Activated CD4-positive, alpha-beta T cell treated with anti-CD3 and anti-CD28 coated beads, Interleukin-2, Interleukin-4, amounts not matched to agents 100 ng/mL and 50 ng/mL, durations not matched to agents 16 hours and 8 hours (primary cell): ENCODE results near the gene BCAS1.

ENCODE experiments used
- DNase-seq: peaks from one replicate; pipeline ENCODE4 v3.0.0-alpha.2; 2020; ENCODE audit warnings: low spot score

The BCAS1 gene

DNA sequence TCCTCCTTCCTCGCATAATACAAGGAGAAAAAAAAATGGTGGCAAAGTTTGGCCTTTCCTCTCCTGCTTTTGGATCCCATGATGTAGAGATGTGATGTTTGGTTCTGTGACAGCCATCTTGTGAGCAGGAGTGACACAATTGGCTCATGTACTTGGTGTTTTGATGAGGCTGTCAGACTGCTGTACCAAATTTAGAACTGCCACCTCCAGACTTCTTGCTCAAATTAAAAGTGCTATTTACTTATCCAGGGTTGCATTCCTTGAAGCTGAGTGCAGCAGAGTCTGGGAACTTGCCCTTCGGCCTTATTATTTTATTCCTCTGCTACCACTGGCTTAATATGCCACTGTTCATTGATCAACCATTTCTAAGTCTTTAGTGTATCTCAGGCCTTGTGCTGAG, 21.9 kb downstream of the BCAS1 start:
- no peak for DNase-seq

DNA sequence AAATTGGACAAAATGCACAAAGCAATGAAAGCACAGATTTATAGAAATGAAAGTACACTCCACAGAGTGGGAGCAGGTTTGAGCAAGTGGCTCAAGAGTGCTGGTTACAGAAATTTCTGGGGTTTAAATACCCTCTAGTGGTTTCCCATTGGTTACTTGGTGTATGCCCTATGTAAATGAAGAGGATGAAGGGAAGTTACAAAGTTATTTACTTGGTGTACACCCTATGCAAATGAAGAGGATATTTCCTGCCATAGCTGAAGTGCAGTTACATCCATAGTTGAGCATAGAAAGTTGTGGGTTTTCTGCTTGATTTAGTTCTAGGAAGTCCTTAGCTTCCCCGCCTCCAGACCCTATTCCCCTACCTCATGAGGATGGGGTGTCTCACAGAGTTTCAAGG, 22.7 kb downstream of the BCAS1 start:
- no peak for DNase-seq

DNA sequence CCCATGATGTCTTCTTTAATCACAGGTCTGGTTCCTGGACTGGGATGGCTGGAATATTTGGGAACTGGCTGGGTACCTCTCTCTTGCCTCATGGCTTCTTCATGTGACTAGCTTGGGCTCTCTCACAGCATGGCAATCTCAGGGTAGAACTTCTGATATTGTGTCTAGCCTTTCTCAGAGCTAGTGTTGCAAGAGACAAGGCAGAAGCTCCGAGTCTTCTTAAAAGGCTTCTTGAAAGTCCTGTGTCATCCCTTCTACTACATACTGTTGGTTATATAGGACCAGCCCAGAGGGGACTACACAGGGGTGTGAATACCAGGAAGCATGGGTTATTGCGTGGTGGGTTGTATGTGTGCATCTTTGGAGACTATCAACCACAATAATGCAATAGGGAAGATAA, 23.3 kb downstream of the BCAS1 start:
- DNase-seq = no peak

DNA sequence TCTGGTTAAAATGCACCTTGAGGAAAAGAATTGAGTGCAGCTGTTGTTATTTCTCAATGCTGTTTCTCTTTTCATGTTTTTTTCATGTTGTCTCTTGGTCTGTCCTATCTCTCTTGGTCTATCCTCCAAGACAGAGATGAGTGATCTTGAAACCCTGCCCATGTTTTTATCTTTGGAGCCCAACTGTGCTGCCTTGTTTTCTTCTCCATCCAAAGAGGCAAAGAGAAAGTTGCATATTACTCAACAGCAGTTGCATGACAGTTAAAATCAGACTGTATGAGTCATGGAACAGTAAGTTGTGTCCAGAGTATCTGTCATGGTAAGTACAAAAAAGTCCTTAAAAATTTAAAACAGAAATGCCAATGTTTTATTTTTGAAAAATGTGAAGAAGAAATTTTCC, 26.2 kb downstream of the BCAS1 start:
- DNase-seq = peak; percentile 87

DNA sequence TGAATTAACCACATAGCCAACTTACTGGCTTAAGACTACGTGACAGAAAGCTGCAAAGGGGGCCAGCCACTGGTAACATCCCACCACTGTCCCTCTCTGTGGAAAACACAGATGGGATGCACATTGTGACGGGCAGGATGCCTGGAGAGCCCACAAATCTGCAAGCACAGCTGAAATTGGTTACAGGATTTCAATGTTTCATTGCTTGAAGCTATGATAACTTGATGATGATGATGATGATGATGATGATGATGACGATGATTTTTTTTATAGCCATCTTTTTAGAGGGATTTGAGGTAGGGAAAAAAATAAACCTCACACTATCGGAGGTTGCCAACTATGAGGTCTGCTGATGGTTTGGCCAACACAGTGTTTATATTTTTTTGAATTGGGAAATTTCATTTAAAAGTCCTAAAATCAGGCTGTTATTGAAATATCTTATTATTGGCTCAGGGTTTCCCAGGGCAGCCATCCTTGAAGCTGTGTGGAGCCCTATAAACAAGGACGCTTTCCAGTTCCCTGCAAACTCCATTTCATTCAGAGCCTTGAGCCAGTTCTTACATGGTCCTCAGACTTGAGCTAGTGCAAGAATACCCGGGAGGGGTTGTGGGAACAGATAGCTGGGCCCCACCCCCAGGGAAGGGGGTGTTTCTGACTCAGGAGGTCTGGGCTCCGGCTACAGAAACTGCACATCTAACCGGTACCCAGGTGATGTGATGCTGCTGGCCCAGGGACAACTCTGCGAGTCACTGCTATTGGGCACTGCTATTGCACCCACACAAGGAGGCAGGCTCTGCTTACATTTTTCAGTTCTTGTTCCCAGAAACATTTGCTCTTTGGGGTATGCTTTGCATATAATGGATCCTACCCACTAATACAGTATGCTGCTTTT, 27.1 kb downstream of the BCAS1 start:
- no peak for DNase-seq

DNA sequence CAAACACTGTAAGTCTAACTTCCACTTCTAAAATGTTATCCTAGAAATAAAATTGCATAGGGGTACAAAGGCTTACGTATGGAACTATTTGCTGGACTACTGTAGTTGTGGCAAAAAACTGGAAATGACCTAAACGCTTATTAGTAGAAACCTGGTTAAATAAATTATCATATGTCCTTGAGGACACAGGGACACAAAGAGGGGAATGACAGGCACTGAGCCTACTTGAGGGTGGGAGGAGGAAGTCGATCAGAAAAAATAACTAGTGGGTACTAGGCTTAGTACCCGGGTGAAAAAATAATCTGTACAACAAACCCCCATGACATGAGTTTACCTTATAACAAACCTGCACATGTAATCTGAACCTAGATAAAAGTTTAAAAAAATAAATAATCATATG, 28.4 kb downstream of the BCAS1 start:
- DNase-seq = no peak

DNA sequence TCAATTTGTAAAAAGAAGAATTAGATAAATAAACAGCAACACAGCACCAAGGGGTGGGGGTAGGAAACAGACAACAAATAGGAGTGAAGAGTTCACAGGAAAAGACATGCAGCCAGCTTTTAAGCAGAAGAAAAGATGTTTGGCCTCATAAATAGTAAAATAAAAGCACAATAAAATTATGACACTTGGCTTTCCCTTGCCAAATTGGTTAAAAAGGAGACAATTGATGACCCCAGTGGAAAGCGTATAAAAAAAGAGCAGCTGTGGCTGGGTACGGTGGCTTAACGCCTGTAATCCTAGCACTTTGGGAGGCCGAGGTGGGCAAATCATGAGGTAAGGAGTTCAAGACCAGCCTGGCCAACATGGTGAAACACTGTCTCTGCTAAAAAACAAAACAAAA, 29.1 kb downstream of the BCAS1 start:
- no peak for DNase-seq

DNA sequence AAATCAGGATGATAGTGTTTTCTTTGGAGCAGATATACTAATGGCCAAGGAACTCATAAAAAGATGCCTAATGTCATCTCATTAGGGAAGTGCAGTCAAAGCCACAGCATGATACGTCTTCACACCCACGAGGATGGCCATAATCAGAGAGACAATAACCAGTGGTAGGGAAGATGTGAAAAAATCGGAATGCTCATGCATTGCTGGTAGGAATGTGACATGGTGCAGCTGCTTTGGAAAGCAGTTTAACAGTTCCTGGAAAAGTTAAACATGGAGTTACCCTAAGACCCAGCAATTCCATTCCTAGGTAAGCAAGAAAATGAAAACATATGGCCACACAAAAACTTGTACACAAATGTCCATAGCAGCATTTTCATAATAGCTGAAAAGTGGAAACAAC, 29.9 kb downstream of the BCAS1 start:
- no peak for DNase-seq

DNA sequence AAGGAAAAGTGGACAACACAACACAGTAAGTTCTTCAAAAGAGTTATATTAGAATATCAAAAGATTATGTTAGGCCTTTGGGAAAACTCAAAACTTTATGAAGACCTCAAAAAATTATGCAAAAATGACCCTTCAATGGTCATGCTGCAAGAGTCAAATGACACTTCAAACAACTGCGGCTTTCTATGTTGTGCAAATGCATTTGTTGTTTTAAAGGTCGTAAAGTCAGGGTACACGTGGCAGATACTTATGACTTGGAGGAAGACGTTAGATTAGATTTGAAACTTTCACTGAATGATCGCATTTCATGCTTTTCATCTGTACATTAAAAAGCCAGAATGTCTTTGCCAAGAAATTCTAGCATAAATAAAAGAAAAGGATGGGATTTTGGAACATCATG, 31.4 kb downstream of the BCAS1 start:
- DNase-seq = no peak

DNA sequence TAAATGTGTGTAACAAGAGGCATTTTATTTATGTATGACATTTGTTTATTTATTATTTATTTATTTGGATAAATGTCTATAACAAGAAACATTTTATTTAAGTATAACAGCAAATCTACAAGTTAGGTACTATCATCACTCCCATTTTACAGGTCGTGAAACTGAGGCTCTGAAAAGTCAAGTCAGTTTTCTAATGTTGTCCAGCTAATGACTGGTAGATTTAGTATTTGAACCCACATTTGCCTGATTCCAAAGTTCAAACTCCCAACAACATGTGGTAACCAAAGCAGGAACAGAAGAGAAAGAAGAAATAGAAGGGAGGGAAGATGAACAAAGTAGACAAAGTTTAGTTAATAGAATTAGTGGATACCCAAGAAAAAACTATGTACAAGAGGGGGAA, 32.9 kb downstream of the BCAS1 start:
- no peak for DNase-seq

DNA sequence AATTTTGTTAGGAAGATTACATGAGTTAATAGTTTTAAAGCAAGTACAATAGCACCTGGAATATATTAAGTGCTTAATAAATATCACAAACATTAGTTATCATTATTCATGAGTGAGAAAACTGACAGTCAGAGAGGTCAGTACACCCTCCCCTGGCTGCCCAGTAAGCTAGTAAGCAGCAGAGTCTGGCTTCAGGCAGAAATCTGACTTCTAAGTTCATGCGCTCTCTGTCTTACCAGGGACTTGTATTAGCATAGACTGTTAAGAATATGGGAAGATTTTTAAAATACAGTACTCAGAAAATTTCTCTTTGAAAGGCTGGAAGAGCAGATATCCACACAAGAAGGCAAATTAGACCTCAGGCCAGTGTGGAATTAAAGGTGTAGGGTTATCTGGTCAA, 40.8 kb downstream of the BCAS1 start:
- DNase-seq = no peak

DNA sequence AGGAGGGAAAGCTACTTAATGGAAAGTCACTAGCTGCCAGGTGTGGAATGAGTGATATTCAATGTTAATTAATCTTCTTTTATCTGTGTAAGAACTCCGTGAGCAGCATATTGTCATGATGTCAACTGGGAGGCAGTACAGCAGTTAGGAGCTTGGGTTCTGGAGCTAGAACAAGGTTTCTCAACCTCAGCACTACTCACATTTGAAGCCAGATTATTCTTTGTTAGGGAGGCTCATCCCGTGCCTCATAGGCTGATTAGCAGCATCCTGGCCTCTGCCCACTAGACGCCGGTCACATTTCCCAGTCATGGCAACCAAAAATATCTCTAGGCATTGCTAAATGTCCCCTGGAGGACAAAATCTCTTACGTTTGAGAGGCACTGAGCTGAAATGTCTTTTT, 41.2 kb downstream of the BCAS1 start:
- no peak for DNase-seq

DNA sequence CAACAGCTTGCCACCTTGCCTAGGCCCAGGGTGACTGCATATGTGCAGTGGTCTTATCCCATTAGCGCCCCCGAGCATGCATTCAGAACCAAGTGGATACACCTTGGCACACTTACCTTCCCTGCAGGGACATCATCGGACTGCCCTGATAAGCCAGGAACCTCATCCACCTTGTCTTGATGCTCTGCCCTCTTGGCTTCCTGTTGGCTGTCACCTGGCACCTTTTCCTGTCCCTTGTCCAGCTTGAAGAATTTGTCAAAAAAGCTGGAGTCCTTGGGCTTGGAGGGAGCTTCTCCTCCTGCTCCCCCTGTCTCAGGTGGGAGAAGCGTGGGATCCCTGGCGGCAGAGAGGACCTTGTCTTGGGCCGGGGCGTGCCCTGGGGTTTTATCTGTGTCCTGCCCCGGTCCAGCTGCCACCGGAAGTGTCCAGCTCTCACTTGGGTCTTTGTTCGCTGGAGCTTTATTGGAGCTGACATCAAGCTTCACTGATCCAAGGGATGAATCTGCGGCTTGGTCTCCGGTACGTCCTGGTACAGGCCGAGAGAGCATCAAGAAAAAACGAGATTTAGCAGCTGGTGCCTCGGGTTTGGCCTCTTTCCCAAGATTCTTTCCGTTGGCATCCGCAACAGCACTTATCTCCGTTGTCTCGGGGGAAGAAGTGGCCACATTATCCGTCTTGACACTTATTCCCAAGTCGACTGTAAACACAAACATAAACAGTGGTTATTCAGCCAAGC, 42.0 kb downstream of the BCAS1 start:
- no peak for DNase-seq

DNA sequence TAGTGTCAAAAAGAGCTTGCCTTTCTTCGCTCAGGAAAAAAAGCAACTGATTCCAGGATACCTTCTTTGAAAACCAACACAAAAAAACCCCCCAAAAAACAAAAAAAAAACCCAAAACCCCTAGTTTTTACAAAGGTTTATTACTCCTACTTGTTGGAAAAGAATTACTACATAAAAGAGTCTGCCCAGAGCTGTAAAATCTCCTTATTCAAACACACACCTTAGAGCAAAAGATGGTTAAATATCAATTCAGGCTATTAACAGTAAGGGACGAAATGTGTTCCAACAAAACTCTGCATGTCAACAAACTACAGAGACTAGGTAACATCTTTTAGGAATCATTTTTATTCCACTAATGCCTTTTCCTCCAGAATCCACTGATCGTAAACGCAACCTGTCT, 42.7 kb downstream of the BCAS1 start:
- DNase-seq = no peak

DNA sequence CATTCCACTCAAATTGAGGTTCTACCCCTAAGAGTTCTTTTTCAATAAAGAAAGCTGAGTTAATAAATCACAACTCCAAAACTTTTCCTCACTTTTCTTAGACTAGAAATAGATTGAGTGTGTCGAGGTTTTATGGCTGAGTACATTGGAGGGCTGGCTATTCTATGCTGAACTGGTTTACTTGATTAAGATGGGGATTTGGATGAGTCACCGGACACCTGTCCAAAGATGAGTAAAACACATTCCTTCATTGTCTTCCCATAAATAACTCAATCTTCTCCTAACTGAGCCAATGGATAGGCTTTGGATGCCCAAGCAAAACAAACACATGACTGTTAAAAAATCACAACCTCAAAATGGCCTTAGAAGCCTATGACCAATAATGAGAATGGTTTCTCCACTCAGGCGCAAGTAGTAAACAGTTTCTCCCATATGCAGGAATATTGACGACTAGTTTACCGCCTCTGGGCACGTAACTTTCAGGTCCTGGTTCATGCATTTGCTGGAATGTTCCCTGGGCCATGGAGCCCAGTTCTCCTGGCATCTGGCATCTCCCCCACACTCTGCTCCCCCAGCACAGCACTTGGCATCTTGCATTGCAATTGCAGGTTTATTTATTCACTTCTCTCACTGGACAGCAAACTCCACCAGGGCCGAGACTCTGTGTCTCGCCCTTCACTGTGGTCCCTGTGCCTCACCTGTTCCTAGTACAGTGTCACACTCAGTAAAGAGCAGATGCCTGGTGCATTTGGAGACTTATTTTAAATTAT, 43.9 kb downstream of the BCAS1 start:
- no peak for DNase-seq

DNA sequence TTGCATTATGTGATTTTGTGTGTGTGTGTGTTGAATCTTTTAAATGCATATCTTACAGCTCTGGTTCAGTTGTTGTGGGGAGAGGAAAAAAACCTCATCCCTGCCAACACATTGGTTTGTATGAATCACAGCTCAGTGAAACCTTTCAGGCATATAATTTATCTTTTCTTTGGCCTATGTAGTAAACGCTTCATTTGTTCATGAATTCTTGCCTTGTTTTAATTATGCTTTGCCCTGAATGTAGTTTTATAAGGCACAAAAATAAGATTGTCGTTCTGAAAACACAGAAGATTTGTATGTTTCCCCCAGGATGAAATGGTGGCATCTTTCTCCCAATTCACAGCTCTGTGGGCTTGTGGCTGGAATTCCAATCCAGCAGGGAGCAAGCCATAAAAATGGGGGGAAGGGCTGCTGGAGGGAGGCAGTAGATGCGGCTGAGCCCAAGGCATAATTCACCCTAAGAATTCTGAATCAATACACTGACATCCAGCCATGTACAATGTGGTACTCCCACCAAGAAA, 45.1 kb downstream of the BCAS1 start:
- DNase-seq = no peak

DNA sequence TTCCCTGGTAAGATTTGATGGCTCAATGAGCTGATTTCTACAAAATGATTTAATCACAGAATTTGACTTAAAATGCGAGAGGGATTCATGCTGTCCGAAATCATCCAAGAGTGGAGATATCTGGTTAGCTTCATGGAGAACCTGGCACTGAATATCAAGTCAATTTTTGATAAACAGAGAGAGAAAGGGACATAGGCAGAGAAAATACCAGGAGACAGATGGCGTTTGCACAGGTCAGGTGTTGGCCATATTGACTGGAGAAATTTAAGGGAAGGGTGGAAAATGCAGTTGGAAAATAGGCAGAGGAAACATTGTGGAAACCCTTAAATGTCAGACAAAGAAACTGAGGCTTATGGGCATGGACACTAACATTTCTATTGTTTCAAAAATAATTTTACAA, 47.0 kb downstream of the BCAS1 start:
- no peak for DNase-seq

DNA sequence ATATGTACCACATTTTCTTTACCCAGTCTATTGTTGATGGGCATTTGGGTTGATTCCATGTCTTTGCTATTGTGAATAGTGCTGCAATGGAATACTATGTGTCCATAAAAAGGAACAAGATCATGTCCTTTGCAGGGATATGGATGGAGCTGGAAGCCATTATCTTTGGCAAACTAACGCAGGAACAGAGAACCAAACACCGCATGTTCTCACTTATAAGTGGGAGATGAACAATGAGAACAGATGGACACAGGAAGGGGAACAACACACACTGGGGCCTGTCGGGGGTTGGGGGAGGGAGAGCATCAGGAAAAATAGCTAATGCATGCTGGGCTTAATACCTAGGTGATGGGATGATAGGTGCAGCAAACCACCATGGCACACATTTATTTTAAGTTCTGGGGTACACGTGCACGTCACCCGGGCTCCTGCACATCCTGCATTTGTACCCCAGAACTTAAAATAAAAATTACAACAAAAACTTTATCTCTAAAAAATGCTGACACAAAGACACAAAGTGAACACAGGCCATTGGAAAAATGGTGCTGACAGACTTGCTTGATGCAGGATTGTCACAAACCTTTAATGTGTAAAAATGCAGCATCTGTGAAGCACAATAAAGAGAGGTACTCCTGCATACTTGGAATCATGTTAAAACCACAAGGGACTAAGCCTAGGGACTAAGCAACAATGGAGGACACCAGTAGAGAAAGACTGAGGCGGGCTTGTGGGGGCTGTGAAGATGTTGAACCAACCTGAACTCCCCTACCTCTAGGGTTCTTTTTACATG, 48.8 kb downstream of the BCAS1 start:
- DNase-seq = no peak

DNA sequence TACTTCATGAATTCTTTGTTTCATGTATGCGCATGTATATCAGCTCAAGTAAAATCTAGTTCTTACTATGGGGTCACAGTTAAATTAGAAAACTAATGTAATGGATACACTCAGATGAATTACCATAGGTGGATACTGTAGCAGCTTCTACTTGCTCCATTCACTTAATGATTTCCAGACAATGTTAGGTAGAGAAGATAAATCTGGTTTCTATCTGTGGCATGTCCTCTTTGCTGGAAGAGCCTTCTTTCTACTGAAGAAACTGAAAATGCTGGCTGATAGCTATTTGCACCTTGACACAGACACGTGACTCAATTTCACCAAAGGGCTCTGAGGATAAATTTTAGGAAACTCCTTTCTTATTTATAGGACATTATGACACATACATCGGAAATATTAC, 49.5 kb downstream of the BCAS1 start:
- no peak for DNase-seq

DNA sequence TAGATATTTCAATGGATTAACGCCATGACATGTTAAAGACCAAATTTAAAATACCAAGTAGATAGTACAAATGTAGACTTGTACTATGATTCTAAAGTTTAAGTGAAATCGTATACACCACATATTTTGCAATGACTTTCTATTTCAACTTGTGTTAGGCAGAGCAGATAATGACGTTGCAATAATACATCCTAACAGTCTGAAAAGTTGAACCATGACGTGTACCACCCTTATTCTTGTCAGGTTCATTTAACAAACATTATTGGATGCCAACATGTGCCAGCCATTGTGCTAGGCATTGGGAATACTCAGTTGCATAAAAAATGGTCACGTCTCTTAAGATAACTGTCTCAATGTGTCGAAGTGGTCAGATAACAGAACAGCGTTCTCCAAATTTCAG, 50.0 kb downstream of the BCAS1 start:
- DNase-seq = no peak

DNA sequence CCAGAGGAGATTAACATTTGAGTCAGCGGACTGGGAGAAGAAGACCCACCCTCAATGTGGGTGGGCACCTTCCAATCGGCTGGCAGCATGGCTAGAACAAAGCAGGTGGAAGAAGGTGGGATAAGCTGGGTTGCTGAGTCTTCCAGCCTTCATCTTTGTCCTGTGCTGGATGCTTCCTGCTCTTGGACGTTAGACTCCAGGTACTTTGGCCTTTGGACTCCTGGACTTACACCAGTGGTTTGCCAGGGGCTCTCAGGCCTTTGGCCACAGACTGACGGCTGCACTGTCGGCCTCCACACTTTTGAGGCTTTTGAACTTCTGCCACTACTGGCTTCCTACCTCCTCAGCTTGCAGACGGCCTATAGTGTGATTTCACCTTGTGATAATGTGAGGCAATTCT, 50.8 kb downstream of the BCAS1 start:
- no peak for DNase-seq

DNA sequence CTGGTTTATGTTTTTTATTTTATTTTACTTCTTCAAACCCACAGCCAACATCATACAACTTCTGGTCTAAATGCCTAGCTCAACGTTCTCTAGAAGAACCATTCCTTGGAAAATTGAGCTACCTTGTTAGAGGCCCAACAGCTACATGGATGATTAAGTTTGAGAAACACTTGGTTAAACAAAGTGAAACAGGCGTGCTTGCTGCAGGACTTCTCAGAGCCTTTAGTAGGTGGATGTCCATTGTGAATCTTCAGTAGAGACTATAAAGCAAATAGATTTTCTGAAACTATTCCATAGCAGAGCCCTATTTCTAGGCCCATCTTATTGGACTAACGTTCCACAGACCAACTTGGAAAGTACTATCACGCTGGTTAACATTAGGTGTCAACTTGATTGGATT, 51.3 kb downstream of the BCAS1 start:
- DNase-seq = no peak
